Fibroblast of mammary gland (primary cell): ENCODE data around the gene MYO7B.

Source experiments
- DNase-seq: peaks from one replicate; pipeline ENCODE4 v3.0.0-alpha.2; 2010; ENCODE audit warnings: low read depth
- H3K4me3 ChIP-seq: 2 replicates; pipeline ENCODE4 v1.5.1; 2011; ENCODE audit warnings: low read depth, mild to moderate bottlenecking, low read length, moderate library complexity; ENCODE audit not compliant: control insufficient read depth
- CTCF ChIP-seq: conservative IDR thresholded peaks from 2 replicates; pipeline ENCODE4 v1.5.1; 2011; ENCODE audit warnings: low read depth, low read length, inconsistent platforms; ENCODE audit not compliant: control insufficient read depth, insufficient read depth

MYO7B gene

GRCh38 chr2:127586746-127587295 is 51.3 kb downstream of the MYO7B start:
- no peak for DNase-seq
- H3K4me3 ChIP-seq: no peak overlapping the region
- no peak for TF ChIP-seq CTCF

- TF ChIP-seq CTCF: no peak
- no peak overlapping the region for H3K4me3 ChIP-seq
- DNase-seq: no peak
Observed at GRCh38 chr2:127588241-127588640, 52.8 kb downstream of the MYO7B start.

- TF ChIP-seq CTCF: no peak
- no peak for DNase-seq
- no peak overlapping the region for H3K4me3 ChIP-seq
Observed at GRCh38 chr2:127589358-127589757, 53.9 kb downstream of the MYO7B start.

GRCh38 chr2:127589841-127590240 is 54.4 kb downstream of the MYO7B start:
- no peak for DNase-seq
- H3K4me3 ChIP-seq: no peak overlapping the region
- TF ChIP-seq CTCF: no peak

GRCh38 chr2:127590386-127591190 is 55.1 kb downstream of the MYO7B start:
- no peak for DNase-seq
- no peak overlapping the region for H3K4me3 ChIP-seq
- TF ChIP-seq CTCF: no peak

- TF ChIP-seq CTCF: peak; percentile 97
- H3K4me3 ChIP-seq: no peak overlapping the region
- peak; percentile 47 for DNase-seq
Observed at GRCh38 chr2:127591221-127591923, 55.9 kb downstream of the MYO7B start.
